NB4 (cell line): ENCODE data around the gene GOLGA1.
"Not testable (repeated sequence)": the region's sequence is repeated elsewhere in the genome, so short reads cannot be mapped to it uniquely, and the experiment has no call there.

Experiments
- DNase-seq: peaks from one replicate; pipeline ENCODE4 v3.0.0; 2010; ENCODE audit warnings: low read depth
- H3K4me3 ChIP-seq: one replicate; pipeline ENCODE4 v1.5.1; 2011; ENCODE audit warnings: mild to moderate bottlenecking, low read depth, low read length, moderate library complexity
- MYC ChIP-seq: IDR thresholded peaks from 2 replicates; pipeline ENCODE4 v1.6.1; 2011; ENCODE audit warnings: low read depth, low read length
- POLR2A ChIP-seq: IDR thresholded peaks from 2 replicates; pipeline ENCODE4 v1.6.1; 2011; ENCODE audit warnings: mild to moderate bottlenecking; ENCODE audit not compliant: insufficient read length; ENCODE audit errors: extremely low read depth
- TF ChIP-seq, protein P1 (sequence below): IDR thresholded peaks from one replicate; pipeline ENCODE4 v1.5.1; 2012; ENCODE audit warnings: low read depth, low read length
- TF ChIP-seq, protein P2 (sequence below): IDR thresholded peaks from 2 replicates; pipeline ENCODE4 v1.6.1; 2011; ENCODE audit warnings: low read depth, low read length

The GOLGA1 gene

GRCh38 chr9:124849801-124850200 lies 91.1 kb downstream of the GOLGA1 start:
- H3K4me3 ChIP-seq = no peak overlapping the region
- TF ChIP-seq, protein P1, sequence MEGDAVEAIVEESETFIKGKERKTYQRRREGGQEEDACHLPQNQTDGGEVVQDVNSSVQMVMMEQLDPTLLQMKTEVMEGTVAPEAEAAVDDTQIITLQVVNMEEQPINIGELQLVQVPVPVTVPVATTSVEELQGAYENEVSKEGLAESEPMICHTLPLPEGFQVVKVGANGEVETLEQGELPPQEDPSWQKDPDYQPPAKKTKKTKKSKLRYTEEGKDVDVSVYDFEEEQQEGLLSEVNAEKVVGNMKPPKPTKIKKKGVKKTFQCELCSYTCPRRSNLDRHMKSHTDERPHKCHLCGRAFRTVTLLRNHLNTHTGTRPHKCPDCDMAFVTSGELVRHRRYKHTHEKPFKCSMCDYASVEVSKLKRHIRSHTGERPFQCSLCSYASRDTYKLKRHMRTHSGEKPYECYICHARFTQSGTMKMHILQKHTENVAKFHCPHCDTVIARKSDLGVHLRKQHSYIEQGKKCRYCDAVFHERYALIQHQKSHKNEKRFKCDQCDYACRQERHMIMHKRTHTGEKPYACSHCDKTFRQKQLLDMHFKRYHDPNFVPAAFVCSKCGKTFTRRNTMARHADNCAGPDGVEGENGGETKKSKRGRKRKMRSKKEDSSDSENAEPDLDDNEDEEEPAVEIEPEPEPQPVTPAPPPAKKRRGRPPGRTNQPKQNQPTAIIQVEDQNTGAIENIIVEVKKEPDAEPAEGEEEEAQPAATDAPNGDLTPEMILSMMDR = no peak
- TF ChIP-seq POLR2A (no peak), MYC (no peak)
- TF ChIP-seq, protein P2, sequence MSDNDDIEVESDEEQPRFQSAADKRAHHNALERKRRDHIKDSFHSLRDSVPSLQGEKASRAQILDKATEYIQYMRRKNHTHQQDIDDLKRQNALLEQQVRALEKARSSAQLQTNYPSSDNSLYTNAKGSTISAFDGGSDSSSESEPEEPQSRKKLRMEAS = no peak
- DNase-seq = no peak

- no peak for DNase-seq
- TF ChIP-seq, protein P1 = no peak
- TF ChIP-seq POLR2A = no peak
- no peak for TF ChIP-seq MYC
- TF ChIP-seq, protein P2 = no peak
- H3K4me3 ChIP-seq = no peak overlapping the region
These were observed 93.9 kb downstream of the GOLGA1 start for GRCh38 chr9:124846969-124847368.

- not testable (repeated sequence) for DNase-seq
These were observed 94.4 kb downstream of the GOLGA1 start for GRCh38 chr9:124846467-124846866.

DNA sequence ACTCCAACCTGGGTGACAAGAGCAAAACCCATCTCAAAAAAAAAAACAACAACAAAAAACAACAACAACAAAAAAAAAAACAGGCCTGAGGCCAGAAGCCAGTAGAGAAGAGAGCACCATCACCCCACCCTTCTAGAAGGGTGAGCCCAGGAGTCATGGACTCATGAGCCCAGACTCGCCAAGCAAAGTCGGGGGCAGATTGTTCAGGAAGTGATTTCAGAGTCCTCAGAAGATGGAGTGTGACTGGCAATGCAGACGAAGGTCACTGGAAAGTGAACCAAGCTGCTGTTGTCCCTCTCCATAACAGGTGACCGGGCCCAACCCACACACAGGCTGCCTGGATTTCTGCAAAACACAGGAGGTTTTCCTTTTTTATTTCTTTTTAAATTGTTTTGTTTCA lies 96.6 kb downstream of the GOLGA1 start:
- DNase-seq = no peak
- H3K4me3 ChIP-seq = no peak overlapping the region
- TF ChIP-seq, protein P2 = no peak
- TF ChIP-seq, protein P1 = no peak
- no peak for TF ChIP-seq POLR2A
- TF ChIP-seq MYC = no peak

More at GRCh38 chr9:124846467-124846866, 94.4 kb downstream of the GOLGA1 start:
- not testable (repeated sequence) for H3K4me3 ChIP-seq

GRCh38 chr9:124843456-124844034 lies 97.3 kb downstream of the GOLGA1 start:
- DNase-seq = no peak
- no peak for TF ChIP-seq POLR2A
- TF ChIP-seq, protein P1 = no peak
- TF ChIP-seq MYC = no peak
- TF ChIP-seq, protein P2 = no peak
- no peak overlapping the region for H3K4me3 ChIP-seq

GRCh38 chr9:124841075-124841821 lies 99.6 kb downstream of the GOLGA1 start:
- no peak overlapping the region for H3K4me3 ChIP-seq
- TF ChIP-seq, protein P1 = no peak
- TF ChIP-seq, protein P2 = no peak
- TF ChIP-seq MYC = no peak
- no peak for TF ChIP-seq POLR2A
- DNase-seq = no peak
